Chondrocyte (in vitro differentiated cells): ENCODE results near the gene GRN. TPM values are rescaled to one million over a fixed set of nuclear protein-coding genes. Genes with fewer than 3 reads are reported as not detected.

Experiments used
- DNase-seq: peaks from one replicate; pipeline ENCODE4 v3.0.0; 2021; ENCODE audit warnings: mixed read lengths, low spot score
- H3K27ac Mint-ChIP-seq: one replicate; pipeline ENCODE4 v1.8.0; 2021; ENCODE audit warnings: mild to moderate bottlenecking, moderate library complexity, mixed read lengths; ENCODE audit not compliant: unreplicated experiment
- H3K27me3 Mint-ChIP-seq: 2 replicates; pipeline ENCODE4 v1.8.0; 2021; ENCODE audit warnings: low read depth, mixed read lengths
- H3K36me3 Mint-ChIP-seq: 2 replicates; pipeline ENCODE4 v1.8.0; 2021; ENCODE audit warnings: low read depth, mixed read lengths
- H3K4me1 Mint-ChIP-seq: 2 replicates; pipeline ENCODE4 v1.8.0; 2021; ENCODE audit warnings: low read depth, mild to moderate bottlenecking, mixed read lengths
- H3K4me3 Mint-ChIP-seq: one replicate; pipeline ENCODE4 v1.8.0; 2021; ENCODE audit warnings: mild to moderate bottlenecking, moderate library complexity, mixed read lengths; ENCODE audit not compliant: unreplicated experiment
- H3K9me3 Mint-ChIP-seq: 2 replicates; pipeline ENCODE4 v1.8.0; 2021; ENCODE audit warnings: low read depth, mixed read lengths
- total RNA-seq: library from RNA; stranded (reverse); gene quantifications from 3 replicates; pipeline ENCODE4 v1.2.1, GENCODE V29; 2021
- TF ChIP-seq, protein P1 (sequence below): fragments of 200-600 bp; sonication (generic); IDR thresholded peaks from 2 replicates; pipeline ENCODE4 v1.5.0; 2021; ENCODE audit warnings: antibody characterized with exemption, mild to moderate bottlenecking, moderate library complexity

Gene GRN
- total RNA-seq, 1 donor from 2014 or later: 342 TPM

DNA sequence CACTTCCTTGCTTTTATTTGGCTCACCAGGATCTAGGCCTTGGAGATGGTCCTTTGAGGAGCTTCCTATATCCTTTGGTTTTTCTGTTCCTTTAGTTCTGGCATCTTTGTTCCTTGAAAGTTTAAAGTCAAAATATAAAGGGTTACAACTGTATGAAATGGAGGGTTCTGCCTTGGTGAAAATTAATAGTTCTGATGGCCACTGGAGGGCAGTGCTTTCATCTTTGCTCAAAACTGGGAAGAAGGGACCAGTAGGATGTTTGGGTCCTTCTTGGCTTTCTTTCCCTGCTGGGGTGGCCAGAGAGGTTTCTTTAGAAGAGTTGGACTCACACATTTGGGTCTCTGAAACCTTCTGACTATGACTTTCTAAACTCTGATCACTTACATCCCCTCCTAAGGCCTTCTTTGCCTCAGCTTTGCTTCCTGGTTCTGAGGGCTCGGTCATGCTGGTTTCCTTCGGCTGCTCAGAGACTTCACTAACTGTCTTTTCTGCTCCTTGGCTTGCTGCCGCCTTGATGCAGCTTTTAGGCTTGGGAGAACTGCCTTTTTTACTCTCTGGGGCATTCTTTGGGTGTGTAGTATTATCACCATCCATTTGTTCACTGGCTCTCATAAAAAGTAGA is 55.2 kb downstream of the GRN start:
- H3K4me1 Mint-ChIP-seq: no peaks in the 10 kb centered on the region
- TF ChIP-seq, protein P1, sequence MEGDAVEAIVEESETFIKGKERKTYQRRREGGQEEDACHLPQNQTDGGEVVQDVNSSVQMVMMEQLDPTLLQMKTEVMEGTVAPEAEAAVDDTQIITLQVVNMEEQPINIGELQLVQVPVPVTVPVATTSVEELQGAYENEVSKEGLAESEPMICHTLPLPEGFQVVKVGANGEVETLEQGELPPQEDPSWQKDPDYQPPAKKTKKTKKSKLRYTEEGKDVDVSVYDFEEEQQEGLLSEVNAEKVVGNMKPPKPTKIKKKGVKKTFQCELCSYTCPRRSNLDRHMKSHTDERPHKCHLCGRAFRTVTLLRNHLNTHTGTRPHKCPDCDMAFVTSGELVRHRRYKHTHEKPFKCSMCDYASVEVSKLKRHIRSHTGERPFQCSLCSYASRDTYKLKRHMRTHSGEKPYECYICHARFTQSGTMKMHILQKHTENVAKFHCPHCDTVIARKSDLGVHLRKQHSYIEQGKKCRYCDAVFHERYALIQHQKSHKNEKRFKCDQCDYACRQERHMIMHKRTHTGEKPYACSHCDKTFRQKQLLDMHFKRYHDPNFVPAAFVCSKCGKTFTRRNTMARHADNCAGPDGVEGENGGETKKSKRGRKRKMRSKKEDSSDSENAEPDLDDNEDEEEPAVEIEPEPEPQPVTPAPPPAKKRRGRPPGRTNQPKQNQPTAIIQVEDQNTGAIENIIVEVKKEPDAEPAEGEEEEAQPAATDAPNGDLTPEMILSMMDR: peak; percentile 84
- H3K27me3 Mint-ChIP-seq: no peaks in the 10 kb centered on the region
- no peaks in the 10 kb centered on the region for H3K9me3 Mint-ChIP-seq
- H3K4me3 Mint-ChIP-seq: no peak overlapping the region
- no peak overlapping the region for H3K27ac Mint-ChIP-seq
- no peak for DNase-seq
- H3K36me3 Mint-ChIP-seq: peaks cover 24% of the 10 kb centered on the region

Other genes starting within 250 kb of the GRN start
- 46.3 to 51.2 TPM (median 47.0 TPM) in 3 replicates for gene HDAC5, start 221.7 kb upstream of the GRN start, total RNA-seq
- 1.3 to 2.8 TPM (median 2.0 TPM) in 3 replicates for gene HROB, start 203.4 kb upstream of the GRN start, total RNA-seq
- gene ASB16, start 174.6 kb upstream of the GRN start, total RNA-seq: not detected in 3 replicates
- gene TMUB2, start 158.3 kb upstream of the GRN start, total RNA-seq: 34.8 to 37.3 TPM (median 35.9 TPM) in 3 replicates
- 79.7 to 100 TPM (median 93.4 TPM) in 3 replicates for gene ATXN7L3, start 145.4 kb upstream of the GRN start, total RNA-seq
- 62.1 to 108 TPM (median 62.9 TPM) in 3 replicates for gene UBTF, start 125.6 kb upstream of the GRN start, total RNA-seq
- gene SLC4A1, start 77.2 kb upstream of the GRN start, total RNA-seq: not detected in 3 replicates
- 0.40 to 0.77 TPM (median 0.77 TPM) in 3 replicates for gene RUNDC3A, start 36.7 kb upstream of the GRN start, total RNA-seq
- 78.6 to 95.5 TPM (median 84.1 TPM) in 3 replicates for gene SLC25A39, start 20.5 kb upstream of the GRN start, total RNA-seq
- gene FAM171A2, start 18.6 kb downstream of the GRN start, total RNA-seq: 14.8 to 20.6 TPM (median 18.6 TPM) in 3 replicates
- 1.7 to 2.2 TPM (median 2.0 TPM) in 3 replicates for gene ITGA2B, start 44.3 kb downstream of the GRN start, total RNA-seq
- gene GPATCH8, start 158.1 kb downstream of the GRN start, total RNA-seq: 31.1 to 47.0 TPM (median 35.5 TPM) in 3 replicates
- 103 to 127 TPM (median 108 TPM) in 3 replicates for gene FZD2, start 212.2 kb downstream of the GRN start, total RNA-seq